ENCODE results near the gene HES2.
A peak's percentile ranks its signal among the peaks of the same experiment; 100 is the strongest.
"Not testable (repeated sequence)": the region's sequence is repeated elsewhere in the genome, so short reads cannot be mapped to it uniquely, and the experiment has no call there.

Gene HES2

GRCh38 chr1:6454856-6455751 is 35.4 kb upstream of the HES2 start:
- DNase-seq, result no peak

GRCh38 chr1:6453895-6454855 is 34.5 kb upstream of the HES2 start:
- not testable (repeated sequence) for DNase-seq

- DNase-seq, result no peak
These were observed 31.2 kb upstream of the HES2 start for GRCh38 chr1:6450943-6451373.

GRCh38 chr1:6450486-6450885 is 30.8 kb upstream of the HES2 start:
- DNase-seq, result not testable (repeated sequence)

GRCh38 chr1:6450005-6450450 is 30.3 kb upstream of the HES2 start:
- no peak for DNase-seq

- DNase-seq, result peak in 19 of 51 donors; percentile 3 to 65 (median 19)
These were observed 29.3 kb upstream of the HES2 start for GRCh38 chr1:6448749-6449631.

GRCh38 chr1:6447818-6448748 is 28.4 kb upstream of the HES2 start:
- no peak for DNase-seq

GRCh38 chr1:6447016-6447817 is 27.5 kb upstream of the HES2 start:
- DNase-seq, result peak in 1 of 51 donors; percentile 13

GRCh38 chr1:6446665-6447015 is 26.9 kb upstream of the HES2 start:
- no peak for DNase-seq

- not testable (repeated sequence) for DNase-seq
These were observed 26.2 kb upstream of the HES2 start for GRCh38 chr1:6445929-6446328.

GRCh38 chr1:6445062-6445763 is 25.5 kb upstream of the HES2 start:
- DNase-seq, result peak in 11 of 51 donors; percentile 3 to 28 (median 12)

GRCh38 chr1:6444377-6444776 is 24.7 kb upstream of the HES2 start:
- no peak for DNase-seq

GRCh38 chr1:6443339-6444115 is 23.8 kb upstream of the HES2 start:
- no peak for DNase-seq

GRCh38 chr1:6441586-6441985 is 21.9 kb upstream of the HES2 start:
- no peak for DNase-seq

GRCh38 chr1:6440198-6441126 is 20.7 kb upstream of the HES2 start:
- no peak for DNase-seq

- DNase-seq, result peak in 37 of 51 donors; percentile 8 to 65 (median 31)
These were observed 18.4 kb upstream of the HES2 start for GRCh38 chr1:6438047-6438525.

Measured in hypothalamus (tissue), 51 donors.